ENCODE measurements around the gene PDE9A. TPM values are rescaled to one million over a fixed set of nuclear protein-coding genes. Genes with fewer than 3 reads are reported as not detected.

The PDE9A gene
- total RNA-seq, 1 donor from 2014 or later, result 22.8 TPM

- no peak for DNase-seq (ENCODE audit: low spot score)
Measured at GRCh38 chr21:42756580-42757250, 103.3 kb downstream of the PDE9A start.

DNA sequence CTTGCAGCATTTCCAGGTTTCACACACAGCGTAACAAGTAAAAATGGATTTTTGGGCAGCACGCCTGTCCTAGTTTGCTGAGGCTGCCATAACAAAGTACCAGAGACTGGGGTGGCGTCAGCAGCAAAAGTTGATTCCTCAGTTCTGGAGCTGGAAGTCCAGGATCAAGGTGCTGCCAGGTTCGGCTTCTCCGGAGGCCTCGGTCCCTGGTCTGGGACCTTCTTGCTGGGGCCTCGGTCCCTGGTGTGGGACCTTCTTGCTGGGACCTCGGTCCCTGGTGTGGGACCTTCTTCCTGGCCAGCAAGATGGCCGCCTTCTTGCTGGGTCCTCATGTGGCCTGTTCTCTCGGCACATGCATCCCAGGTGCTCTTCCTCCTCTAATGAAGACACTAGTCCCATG lies 104.0 kb downstream of the PDE9A start:
- no peak for DNase-seq (ENCODE audit: low spot score)

DNA sequence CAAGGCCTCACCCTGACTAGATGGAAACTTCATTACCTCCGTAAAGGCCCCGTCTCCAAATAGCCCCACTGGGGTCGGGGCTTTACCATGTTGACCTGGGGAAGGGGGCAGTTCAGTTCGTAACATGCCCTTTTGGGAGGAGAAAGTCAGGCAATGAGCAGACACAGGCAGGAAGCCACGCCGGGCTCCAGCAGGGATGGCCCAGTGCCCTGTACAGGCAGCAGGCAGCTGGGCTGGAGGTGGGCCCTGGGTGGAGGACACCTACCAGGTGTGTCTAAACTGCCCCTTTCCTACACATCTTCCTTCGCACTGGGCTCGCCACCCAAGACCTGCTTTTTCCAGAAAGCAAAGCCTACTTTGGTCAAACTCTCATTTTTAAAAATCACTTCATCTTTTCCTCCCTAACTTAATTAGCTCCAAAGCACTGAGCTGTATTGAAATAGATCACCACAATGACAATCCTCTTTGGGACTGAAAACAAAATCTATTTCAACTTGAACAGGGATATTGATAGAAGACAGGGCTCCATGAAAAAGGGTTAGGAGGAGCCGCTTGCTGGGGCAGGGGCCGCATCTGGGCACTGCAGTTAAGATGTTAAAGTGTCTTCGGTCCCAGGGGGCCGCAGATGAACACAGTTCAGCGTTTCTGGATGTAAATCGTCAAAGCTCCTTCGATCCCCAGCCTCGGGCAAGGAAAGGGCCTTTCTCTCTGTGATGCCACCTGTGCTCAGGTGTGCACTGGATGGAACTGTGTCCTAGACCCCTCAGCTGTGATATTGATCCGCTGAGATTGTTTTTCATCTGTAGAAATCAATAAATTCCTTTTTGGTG lies 104.6 kb downstream of the PDE9A start:
- no peak for DNase-seq (ENCODE audit: low spot score)

- no peak for DNase-seq (ENCODE audit: low spot score)
Measured at GRCh38 chr21:42758721-42759593, 105.5 kb downstream of the PDE9A start.

DNA sequence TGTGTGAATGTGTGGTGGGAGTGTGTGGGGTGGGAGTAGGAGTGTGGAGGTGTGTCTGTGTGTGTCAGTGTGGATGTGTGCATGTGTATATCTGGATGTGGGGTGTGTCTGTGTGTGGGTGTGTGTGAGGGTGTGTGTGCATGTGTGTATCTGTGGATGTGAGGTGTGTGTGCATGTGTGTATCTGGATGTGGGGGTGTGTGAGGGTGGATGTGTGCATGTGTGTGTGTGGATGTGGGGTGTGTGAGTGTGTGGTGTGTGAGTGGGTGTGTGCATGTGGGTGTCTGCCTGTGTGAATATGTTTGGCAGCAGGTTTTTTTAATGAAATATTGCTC lies 106.1 kb downstream of the PDE9A start:
- no peak for DNase-seq (ENCODE audit: low spot score)

DNA sequence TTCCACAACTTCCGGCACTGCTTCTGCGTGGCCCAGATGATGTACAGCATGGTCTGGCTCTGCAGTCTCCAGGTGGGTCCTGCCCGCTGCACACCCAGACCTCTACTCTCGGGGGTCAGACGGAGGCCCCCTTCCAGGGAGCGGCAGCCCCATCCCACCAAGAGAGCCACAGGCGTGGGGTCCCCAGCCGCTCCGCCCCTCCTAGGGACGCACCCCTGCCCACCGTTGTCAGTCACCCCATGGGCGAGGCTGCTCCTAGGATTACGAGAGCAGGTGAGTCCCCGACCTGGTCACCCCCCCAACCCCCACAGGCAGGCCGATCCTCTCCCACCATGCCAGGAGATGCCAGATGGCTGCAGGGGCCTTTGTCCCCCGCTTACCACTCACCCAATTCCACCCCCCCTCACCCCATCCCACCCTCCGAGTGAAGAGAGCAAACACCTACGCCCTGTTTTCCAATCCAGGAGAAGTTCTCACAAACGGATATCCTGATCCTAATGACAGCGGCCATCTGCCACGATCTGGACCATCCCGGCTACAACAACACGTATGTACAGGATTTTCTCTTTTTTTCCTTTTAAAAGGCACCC lies 107.0 kb downstream of the PDE9A start:
- DNase-seq (ENCODE audit: low spot score), result no peak

DNA sequence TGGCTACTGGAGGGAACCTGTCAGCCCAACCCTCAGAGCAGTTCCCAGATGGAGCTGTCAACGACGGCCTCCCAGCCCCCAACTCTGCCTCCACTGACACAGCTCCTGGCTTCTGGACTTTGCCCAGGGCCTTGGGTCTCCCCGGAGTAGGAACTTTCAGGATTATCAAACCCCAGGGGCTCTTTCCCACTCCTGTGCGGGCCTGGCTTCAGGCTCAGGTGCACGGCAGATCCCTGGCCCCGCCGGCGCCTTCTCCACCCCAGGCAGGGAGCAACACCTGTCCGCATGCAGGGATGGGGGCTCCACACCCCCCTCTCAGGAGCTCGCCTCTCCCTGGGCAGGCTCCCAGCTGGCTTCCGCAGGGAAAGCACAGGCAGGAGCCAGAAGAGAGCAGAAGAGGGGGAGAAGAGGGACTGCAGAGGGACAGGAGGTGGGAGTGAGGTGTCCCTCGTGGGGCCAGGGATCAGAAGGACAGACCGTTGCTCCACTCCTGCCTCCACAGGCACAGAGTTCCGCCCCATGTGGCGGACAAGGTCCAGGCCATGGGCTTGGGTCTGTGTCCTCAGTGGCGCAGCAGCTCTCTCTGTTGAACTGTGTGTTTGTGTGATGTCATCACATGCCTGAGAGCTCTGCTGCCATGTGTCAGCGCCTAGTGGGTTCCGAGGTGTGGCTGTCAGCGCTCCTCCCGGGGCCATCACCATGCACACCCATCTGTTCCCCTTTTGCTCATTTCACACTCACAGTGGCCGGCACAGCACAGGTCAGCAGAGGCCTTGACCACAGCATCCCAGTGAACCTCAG lies 107.7 kb downstream of the PDE9A start:
- DNase-seq (ENCODE audit: low spot score), result peak; percentile 56

GRCh38 chr21:42761776-42762335 lies 108.4 kb downstream of the PDE9A start:
- no peak for DNase-seq (ENCODE audit: low spot score)

DNA sequence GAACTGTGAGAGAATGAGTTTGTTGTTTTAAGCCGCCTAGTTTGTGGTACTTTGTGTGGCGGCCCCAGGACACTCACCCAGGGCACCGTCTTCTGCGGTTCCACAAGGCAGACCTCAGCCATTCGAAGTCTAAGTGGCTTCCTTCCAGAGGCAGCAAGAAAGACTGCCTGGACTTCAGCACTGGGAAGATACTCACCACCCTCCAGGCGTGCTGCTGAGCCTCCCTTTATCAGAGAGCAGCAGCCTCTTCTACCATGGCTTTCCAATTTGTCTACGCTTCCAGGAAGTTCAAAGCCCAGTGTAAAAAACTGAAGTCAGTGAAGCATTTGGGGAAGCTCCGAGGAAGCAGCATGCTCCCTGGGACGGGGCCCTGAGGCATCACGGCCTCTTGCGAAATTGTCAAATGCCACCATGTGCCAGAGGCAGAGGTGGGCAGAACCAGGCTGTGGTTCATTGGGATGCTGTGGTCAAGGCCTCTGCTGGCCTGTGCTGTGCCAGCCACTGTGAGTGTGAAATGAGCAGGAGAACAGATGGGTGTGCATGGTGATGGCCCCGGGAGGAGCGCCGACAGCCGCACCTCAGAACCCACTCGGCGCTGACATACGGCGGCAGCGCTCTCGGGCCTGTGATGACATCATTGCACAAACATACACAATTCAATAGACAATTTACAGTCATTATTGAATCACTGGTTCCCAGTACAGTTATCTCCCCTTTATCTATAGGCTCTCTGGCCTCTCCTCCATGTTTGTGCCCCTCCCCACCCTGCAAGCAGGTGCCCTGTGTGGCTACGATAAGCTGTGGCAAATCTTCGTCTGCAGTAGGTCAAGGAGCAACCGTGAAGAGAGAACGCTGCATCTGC lies 110.4 kb downstream of the PDE9A start:
- DNase-seq (ENCODE audit: low spot score), result no peak

DNA sequence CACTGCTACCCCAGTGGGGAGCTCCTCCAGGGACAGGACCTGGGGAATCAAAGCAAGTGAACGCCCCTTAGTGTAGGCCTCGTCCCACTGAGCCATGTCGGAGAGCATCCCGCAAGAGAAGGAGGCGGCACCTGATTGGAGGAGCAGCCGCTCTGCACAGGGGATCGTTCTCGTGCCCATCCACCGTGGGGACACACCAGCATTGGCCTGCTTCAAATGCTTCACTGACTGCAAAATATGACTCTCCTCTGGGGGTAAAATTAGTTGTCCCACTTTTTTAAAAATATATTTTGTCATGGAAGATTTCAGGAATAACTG lies 111.0 kb downstream of the PDE9A start:
- DNase-seq (ENCODE audit: low spot score), result no peak

DNA sequence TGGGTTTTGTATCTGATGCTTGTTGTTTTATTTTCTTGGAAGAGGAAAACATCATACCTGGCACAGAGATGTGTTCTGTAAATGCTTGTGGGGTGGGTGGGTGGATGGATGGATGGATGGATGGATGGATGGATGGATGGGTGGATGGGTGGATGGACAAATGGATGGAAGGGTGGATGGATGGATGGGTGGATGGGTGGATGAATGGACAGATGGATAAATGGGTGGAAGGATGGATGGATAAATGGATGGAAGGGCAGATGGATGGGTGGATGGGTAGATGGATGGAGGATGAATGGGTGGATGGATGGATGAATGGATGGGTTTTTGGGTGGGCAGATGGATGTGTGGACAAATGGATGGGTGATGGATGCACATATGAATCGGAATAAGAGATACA lies 111.5 kb downstream of the PDE9A start:
- no peak for DNase-seq (ENCODE audit: low spot score)

GRCh38 chr21:42765656-42766055 lies 112.2 kb downstream of the PDE9A start:
- no peak for DNase-seq (ENCODE audit: low spot score)

- no peak for DNase-seq (ENCODE audit: low spot score)
Measured at GRCh38 chr21:42766739-42767560, 113.5 kb downstream of the PDE9A start.

GRCh38 chr21:42767561-42767835 lies 114.1 kb downstream of the PDE9A start:
- no peak for DNase-seq (ENCODE audit: low spot score)

DNA sequence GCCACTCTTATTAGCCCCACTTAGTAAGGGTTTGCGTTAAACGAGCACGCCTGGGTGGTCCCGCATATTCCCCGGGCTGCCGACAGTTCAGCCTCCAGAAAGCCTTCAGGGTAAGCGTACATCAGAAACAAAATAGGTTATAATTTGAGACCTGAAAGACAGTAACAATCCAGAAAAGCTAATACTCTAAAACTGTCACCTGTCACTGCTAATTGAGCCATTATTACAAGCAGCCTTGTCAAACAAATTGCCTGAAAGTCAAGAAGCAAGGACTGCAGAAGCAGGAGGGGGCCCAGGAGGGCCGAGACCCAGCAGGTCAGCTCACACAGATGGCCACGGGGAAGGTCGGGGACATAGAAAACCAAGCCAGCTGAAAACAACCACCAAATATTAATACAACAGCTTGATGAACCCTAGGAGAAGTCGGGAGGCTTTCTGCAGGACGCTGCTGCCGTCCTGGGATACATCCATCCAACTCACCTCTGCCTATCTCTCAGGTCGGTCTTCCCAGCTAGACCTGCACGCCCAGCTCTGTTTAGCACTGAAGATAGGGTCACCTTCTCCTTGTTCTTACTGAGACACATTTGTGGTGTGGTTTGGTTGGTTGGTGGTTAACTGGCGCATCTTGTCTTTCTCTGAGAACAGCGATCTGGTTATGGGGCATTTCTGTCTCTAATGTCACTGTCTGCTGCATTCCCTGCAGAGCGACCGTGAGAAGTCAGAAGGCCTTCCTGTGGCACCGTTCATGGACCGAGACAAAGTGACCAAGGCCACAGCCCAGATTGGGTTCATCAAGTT lies 115.1 kb downstream of the PDE9A start:
- no peak for DNase-seq (ENCODE audit: low spot score)

DNA sequence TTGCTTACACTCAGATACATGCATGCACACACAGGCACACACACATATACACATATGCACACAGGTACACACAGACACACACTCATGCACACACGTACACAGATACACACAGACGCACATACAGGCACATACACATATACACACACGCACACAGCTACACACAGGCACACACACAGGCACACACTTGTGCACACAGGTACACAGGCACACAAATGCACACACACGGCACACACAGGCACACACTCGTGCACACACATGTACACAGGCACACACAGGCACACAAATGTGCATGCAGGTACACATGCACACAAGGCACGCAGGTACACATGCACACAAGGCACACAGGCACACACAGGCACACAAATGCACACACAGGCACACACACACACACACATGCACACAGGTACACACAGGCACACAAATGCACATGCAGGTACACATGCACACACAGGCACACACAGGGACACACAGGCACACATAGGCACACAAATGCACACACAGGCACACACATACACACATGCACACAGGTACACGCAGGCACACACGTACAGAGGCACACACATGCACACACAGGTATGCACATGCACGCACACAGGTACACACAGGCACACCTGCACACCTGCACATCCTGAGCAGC lies 115.9 kb downstream of the PDE9A start:
- no peak for DNase-seq (ENCODE audit: low spot score)

DNA sequence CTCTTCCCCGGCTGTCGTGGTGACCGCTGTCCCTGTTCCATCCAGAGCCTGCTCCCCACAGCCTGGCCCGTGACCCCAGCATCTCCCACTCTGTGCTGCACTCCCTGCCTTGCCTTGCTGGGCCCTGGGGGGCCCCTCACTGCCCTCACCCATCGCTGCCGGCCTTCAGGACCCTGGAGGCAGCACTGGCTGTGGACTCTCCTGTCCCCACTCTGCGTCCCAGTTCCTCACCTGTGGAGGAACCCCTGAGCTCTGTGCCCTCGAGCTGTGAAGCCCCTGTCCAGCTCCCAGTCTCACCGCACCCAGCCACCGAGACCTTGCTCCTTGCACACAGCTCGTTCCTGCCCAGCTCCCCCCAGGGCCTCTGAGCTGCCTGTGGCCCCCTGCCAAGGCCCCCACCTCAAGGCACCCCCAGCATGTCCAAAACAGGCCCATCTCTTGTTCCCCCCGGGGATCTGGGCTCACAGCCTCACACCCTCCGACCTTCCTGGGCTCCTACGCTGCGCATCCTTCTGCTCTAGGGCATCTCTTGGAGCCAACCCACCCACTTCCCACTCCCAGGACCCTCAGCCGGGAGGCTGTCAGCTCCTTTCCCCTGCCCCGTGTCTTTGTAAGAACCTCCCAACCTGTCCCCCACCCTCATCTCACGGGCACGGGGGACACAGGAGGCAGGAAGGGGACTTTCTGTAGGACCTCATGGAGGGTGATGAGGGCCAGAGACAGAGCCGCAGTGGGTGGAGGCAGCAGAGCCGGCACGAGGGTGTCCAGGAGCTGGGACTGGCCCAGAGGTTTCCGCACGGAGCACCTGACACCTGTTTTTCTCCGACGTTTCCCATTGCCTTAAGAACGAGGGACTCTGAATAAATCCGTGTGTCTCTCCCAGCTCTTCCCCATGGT lies 116.6 kb downstream of the PDE9A start:
- no peak for DNase-seq (ENCODE audit: low spot score)
